GM20000 (cell line): ENCODE measurements around the gene SESTD1.
"Not testable (repeated sequence)": the region's sequence is repeated elsewhere in the genome, so short reads cannot be mapped to it uniquely, and the experiment has no call there.

Source experiments
- DNase-seq: peaks from one replicate; pipeline ENCODE4 v3.0.0; 2012; ENCODE audit warnings: low spot score
- TF ChIP-seq, protein P1 (sequence below): IDR thresholded peaks from 2 replicates; pipeline ENCODE4 v1.5.1; 2012; ENCODE audit warnings: mild to moderate bottlenecking, control low read depth; ENCODE audit errors: extremely low read depth, missing control alignments

SESTD1 gene

DNA sequence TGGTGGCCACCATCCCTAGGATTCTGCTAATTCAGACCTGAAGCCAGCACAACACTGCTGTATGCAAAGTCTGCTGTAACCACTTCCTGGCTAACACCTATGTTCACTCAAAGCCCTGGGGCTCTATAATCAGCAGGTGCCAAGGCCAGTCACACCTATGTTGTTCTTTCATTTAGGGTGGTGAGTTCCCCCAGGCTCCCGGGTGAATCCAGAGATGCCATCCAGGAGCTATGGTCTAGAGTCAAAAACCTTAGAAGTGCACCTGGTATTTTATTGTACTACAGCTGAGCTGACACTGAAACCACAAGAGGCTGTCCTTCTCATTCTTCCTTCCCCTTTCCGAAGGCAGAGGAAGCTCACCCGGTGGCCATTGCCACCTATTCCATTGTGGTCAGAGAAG lies 168.5 kb downstream of the SESTD1 start:
- TF ChIP-seq, protein P1, sequence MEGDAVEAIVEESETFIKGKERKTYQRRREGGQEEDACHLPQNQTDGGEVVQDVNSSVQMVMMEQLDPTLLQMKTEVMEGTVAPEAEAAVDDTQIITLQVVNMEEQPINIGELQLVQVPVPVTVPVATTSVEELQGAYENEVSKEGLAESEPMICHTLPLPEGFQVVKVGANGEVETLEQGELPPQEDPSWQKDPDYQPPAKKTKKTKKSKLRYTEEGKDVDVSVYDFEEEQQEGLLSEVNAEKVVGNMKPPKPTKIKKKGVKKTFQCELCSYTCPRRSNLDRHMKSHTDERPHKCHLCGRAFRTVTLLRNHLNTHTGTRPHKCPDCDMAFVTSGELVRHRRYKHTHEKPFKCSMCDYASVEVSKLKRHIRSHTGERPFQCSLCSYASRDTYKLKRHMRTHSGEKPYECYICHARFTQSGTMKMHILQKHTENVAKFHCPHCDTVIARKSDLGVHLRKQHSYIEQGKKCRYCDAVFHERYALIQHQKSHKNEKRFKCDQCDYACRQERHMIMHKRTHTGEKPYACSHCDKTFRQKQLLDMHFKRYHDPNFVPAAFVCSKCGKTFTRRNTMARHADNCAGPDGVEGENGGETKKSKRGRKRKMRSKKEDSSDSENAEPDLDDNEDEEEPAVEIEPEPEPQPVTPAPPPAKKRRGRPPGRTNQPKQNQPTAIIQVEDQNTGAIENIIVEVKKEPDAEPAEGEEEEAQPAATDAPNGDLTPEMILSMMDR: no peak
- peak; percentile 20 for DNase-seq

DNA sequence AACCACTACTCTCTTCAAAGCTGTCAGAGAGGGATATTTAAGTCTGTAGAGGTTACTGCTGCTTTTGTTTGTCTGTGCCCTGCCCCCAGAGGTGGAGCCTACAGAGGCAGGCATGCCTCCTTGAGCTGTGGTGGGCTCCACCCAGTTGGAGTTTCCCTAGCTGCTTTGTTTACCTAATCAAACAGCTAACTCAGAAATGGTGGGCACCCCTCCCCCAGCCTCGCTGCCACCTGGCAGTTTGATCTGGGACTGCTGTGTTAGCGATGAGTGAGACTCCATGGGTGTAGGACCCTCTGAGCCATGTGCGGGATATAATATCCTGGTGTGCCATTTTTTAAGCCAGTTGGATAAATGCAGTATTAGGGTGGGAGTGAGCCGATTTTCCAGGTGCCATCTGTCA lies 171.7 kb downstream of the SESTD1 start:
- DNase-seq: not testable (repeated sequence)

DNA sequence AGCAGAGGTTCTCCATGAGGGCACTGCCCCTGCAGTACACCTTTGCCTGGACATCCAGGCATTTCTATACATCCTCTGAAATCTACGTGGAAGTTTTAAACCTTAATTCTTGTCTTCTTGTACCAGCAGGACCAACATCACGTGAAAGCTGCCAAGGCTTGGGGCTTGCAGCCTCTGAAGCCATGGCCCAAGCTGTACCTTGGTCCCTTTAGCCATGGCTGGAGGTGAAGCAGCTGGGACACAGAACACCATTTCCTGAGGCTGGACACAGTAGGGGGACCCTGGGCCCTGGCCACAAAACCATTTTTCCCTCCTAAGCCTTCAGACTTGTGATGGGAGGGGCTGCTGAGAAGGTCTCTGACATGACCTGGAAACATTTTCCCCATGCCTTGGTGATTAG lies 181.9 kb downstream of the SESTD1 start:
- TF ChIP-seq, protein P1: no peak
- no peak for DNase-seq

DNA sequence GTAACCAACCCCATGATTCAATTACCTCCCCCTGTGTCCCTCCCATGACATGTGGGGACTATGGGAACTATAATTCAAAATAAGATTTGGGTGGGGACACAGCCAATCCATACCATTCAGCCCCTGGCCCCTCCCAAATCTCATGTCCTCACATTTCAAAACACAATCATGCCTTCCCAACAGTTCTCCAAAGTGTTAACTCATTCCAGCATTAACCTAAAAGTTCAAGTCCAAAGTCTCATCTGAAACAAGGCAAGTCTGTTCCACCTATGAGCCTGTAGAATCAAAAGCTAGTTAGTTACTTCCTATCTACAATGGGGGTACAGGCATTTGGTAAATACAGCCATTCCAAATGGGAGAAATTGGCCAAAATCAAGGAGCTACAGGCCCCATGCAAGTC lies 182.7 kb downstream of the SESTD1 start:
- TF ChIP-seq, protein P1: no peak

DNA sequence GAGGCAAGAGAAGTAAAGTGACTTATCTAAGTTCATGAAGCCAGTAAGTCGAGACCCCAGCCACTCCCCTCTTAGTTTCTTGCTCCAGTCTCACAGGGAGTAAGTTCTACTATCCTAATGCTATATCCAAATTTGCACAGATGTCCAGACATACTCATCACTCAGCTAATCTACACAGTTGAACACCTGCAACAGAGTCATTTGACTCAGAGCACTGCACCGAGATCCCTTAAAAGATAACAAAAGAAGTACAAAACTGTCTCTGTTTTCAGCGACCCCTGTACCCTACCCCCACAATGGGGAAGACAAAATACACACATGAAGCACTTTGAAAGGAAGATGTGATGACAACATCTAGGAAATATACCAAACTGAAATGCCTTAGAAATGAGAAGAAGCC lies 192.1 kb downstream of the SESTD1 start:
- DNase-seq: no peak
- TF ChIP-seq, protein P1: no peak

More for the DNA sequence above, 182.7 kb downstream of the SESTD1 start:
- no peak for DNase-seq

DNA sequence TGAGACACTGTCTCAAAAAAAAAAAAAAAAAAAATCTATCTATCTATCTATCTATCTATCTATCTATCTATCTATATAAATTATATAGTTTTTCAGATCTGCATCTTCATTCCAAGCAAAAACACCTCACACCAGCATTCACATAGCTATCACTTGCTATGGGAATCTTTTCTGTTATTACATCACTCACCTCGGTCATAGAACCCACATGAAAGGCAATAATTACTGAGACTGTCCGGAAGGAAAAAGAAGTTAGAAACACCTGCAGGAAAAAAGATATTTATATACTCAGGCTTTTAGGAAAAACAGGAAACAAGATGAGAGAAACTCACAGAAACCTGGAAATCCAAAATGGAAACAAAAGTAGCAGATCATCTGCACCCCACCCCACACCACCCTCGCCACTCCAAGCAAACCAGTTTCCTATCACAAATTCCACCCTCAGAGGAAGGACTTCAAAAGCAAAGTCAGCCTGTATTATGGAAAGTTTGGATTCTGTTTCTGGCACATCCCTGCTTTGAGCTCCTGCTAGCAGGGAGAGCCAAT lies 192.7 kb downstream of the SESTD1 start:
- no peak for DNase-seq
- TF ChIP-seq, protein P1: no peak

DNA sequence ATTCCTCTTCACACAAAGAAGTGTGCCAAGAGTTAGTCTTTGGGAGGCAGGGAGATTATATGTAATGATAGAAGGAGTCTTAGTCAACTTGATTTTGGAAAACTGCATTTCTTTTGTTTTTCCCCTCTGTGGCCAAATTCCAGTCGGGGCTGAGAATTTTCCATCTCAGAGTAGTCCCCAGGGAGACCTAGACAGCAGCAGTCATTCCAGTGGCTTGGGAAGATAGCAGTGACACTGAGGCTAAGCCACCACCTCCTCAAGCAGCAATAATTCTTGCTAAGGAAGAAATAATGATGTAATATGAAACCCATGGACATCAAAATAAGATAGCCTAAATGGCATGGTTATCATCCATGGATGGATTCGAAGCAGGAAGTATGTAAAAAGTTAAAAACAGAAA lies 193.7 kb downstream of the SESTD1 start:
- TF ChIP-seq, protein P1: no peak
- no peak for DNase-seq

DNA sequence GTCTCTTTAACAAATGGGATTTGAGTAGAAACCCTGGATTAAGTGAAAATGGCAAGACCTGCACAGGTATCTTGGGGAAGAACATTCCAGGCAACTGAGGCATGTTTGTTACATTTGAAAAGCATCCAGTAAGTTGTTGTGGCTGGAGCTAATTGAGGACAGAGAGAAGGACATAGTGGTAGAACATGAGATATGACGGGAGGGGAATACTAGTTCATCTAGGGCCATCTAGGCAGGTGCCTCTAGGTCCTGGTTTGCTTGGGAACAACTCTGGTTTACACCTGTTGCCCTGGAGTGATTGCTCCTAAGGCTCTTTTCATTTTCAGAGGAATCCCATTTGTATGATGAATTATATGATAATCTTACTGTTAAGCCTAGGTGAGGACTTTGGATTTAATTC lies 194.9 kb downstream of the SESTD1 start:
- no peak for DNase-seq
- TF ChIP-seq, protein P1: no peak
